Measurements from ENCODE around the gene DAND5. TPM values are rescaled to one million over a fixed set of nuclear protein-coding genes. Genes with fewer than 3 reads are reported as not detected.
A peak's percentile ranks its signal among the peaks of the same experiment; 100 is the strongest.

Gene DAND5
- total and polyA plus RNA-seq, 10 of the 15 experiments (the other 5 are each of a cell fraction or from before 2014, with no cell fraction given): 0.06 to 0.15 (median 0.12) TPM; not detected in 5

- TF ChIP-seq MYB (IDR thresholded peaks at IDR 0.05; ENCODE audit: borderline replicate concordance, low read depth, low read length): no peak
- peak; percentile 65; the same call in 1 of the 2 replicates for TF ChIP-seq TBL1XR1 (IDR thresholded peaks at IDR 0.05; ENCODE audit: low read depth, low read length)
- no peak for TF ChIP-seq ZNF274 (IDR thresholded peaks at IDR 0.05; ENCODE audit: insufficient read depth, insufficient read length)
- TF ChIP-seq ZSCAN29 (IDR thresholded peaks at IDR 0.05): no peak
- TF ChIP-seq NFIC (IDR thresholded peaks at IDR 0.05; ENCODE audit: low read depth, low read length): 0 out of 2 replicates have a peak, but pooled peaks have one; percentile 2
- no peak for TF ChIP-seq NFYA (IDR thresholded peaks at IDR 0.05; ENCODE audit: borderline replicate concordance, low read depth, low read length)
- TF ChIP-seq LARP7 (IDR thresholded peaks at IDR 0.05): peak; percentile 28; the same call in 1 of the 2 replicates
These were observed 23.8 kb upstream of the DAND5 start, which contains the start of gene RAD23A (continued) for GRCh38 chr19:12945479-12946091.

- Histone ChIP-seq H3K27ac (ENCODE audit: control insufficient read depth, insufficient read depth) (peak overlapping the region; percentile 85), H3K4me2 (ENCODE audit: control insufficient read depth, insufficient read depth) (peak overlapping the region; percentile 93), H3K4me3 (peak overlapping the region; percentile 82), H3K27me3 (replicated peaks in 1 of 2; ENCODE audit: control insufficient read depth in 2 of 2, insufficient read depth in 2 of 2, low read length in 1 of 2) (no peaks in the 10 kb centered on the region), H2AFZ (ENCODE audit: control insufficient read depth, low read depth, low read length) (no peak overlapping the region), H3K79me2 (ENCODE audit: control insufficient read depth, insufficient read depth, low read length) (peaks cover 47% of the 10 kb centered on the region), H4K20me1 (ENCODE audit: control insufficient read depth, insufficient read depth) (no peaks in the 10 kb centered on the region), H3K4me1 (ENCODE audit: control insufficient read depth, insufficient read depth, low read length) (peaks cover 36% of the 10 kb centered on the region), H3K9me3 (replicated peaks; ENCODE audit: control insufficient read depth, insufficient read depth, low read length) (no peaks in the 10 kb centered on the region), H3K36me3 (ENCODE audit: control insufficient read depth in 2 of 2, insufficient read depth in 2 of 2, low read length in 1 of 2) (peaks cover 28 to 32% of the 10 kb centered on the region in 2 experiments), H3K9ac (ENCODE audit: control insufficient read depth, insufficient read depth, low read length) (peak overlapping the region; percentile 95)
- intact Hi-C loops (cut with micrococcal nuclease; ENCODE audit: unreplicated experiment) (no loop called here), in situ Hi-C loops (cut with MboI) (no loop called here)
- no peak for DNase-seq (ENCODE audit: low read depth, low spot score)
- FAIRE-seq: no peak
- TF ChIP-seq CHD2 (IDR thresholded peaks at IDR 0.05; ENCODE audit: borderline replicate concordance, low read depth, low read length) (peak; percentile 50; the same call in 1 of the 2 replicates), BRCA1 (IDR thresholded peaks at IDR 0.05; ENCODE audit: low read depth, low read length) (peak; percentile 68; the same call in 1 of the 2 replicates), PAX5 (IDR thresholded peaks at IDR 0.05; ENCODE audit: borderline replicate concordance, low read depth, low read length) (0 out of 2 replicates have a peak, but pooled peaks have one; percentile 9), POLR2AphosphoS2 (IDR thresholded peaks at IDR 0.05; ENCODE audit: low read depth, low read length) (0 out of 2 replicates have a peak, but pooled peaks have one; percentile 17), ZNF592 (IDR thresholded peaks at IDR 0.05) (no peak)
- TF ChIP-seq, protein P1, sequence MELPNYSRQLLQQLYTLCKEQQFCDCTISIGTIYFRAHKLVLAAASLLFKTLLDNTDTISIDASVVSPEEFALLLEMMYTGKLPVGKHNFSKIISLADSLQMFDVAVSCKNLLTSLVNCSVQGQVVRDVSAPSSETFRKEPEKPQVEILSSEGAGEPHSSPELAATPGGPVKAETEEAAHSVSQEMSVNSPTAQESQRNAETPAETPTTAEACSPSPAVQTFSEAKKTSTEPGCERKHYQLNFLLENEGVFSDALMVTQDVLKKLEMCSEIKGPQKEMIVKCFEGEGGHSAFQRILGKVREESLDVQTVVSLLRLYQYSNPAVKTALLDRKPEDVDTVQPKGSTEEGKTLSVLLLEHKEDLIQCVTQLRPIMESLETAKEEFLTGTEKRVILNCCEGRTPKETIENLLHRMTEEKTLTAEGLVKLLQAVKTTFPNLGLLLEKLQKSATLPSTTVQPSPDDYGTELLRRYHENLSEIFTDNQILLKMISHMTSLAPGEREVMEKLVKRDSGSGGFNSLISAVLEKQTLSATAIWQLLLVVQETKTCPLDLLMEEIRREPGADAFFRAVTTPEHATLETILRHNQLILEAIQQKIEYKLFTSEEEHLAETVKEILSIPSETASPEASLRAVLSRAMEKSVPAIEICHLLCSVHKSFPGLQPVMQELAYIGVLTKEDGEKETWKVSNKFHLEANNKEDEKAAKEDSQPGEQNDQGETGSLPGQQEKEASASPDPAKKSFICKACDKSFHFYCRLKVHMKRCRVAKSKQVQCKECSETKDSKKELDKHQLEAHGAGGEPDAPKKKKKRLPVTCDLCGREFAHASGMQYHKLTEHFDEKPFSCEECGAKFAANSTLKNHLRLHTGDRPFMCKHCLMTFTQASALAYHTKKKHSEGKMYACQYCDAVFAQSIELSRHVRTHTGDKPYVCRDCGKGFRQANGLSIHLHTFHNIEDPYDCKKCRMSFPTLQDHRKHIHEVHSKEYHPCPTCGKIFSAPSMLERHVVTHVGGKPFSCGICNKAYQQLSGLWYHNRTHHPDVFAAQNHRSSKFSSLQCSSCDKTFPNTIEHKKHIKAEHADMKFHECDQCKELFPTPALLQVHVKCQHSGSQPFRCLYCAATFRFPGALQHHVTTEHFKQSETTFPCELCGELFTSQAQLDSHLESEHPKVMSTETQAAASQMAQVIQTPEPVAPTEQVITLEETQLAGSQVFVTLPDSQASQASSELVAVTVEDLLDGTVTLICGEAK (IDR thresholded peaks at IDR 0.05; ENCODE audit: borderline replicate concordance): peak; percentile 19; the same call in 1 of the 2 replicates
- BruUV-seq (replicated peaks): no TSS peak
- SMC1A ChIA-PET (ENCODE audit: uncharacterized antibody, unreplicated experiment): interaction anchor here (0.9 kb wide), 1 partner anchor 47 kb away, joined by 4 read pairs; no protein-coding TSS in a partner anchor
- RAD21 ChIA-PET (ENCODE audit: unreplicated experiment): interaction anchor here (0.9 kb wide), 1 partner anchor 56 kb away, joined by 3 read pairs; the partner anchor contains the start of gene GCDH
- WGBS (ENCODE audit: insufficient coverage, insufficient replicate concordance, low lambda C conversion rate, missing lambda C conversion rate): under 1% methylated on average over 34 of the region's 40 CpGs
- CTCF ChIA-PET: interaction anchor here (1.3 kb wide), 1 partner anchor 19 kb away, joined by 11 read pairs; no protein-coding TSS in a partner anchor
- POLR2A ChIA-PET: interaction anchor here (0.6 to 1.3 kb wide), 8 partner anchors 9 to 101 kb away, joined by 3 to 7 read pairs (median 3); partner anchors contain the start of gene GCDH
- peak; percentile 77 for ATAC-seq
These were observed 23.2 kb upstream of the DAND5 start for GRCh38 chr19:12946092-12946721.

All from GM12878 (cell line).